NK-92 (cell line): ENCODE measurements around the gene INSRR.

Source experiments
- DNase-seq: peaks from one replicate; lab custom pipeline; 2025; ENCODE audit not compliant: unreplicated experiment; lab: John Stamatoyannopoulos, UW

Gene INSRR

GRCh38 chr1:156852418-156852874 lies 6.5 kb downstream of the INSRR start:
- DNase-seq: no peak

GRCh38 chr1:156851779-156852417 lies 7.0 kb downstream of the INSRR start:
- no peak for DNase-seq

DNA sequence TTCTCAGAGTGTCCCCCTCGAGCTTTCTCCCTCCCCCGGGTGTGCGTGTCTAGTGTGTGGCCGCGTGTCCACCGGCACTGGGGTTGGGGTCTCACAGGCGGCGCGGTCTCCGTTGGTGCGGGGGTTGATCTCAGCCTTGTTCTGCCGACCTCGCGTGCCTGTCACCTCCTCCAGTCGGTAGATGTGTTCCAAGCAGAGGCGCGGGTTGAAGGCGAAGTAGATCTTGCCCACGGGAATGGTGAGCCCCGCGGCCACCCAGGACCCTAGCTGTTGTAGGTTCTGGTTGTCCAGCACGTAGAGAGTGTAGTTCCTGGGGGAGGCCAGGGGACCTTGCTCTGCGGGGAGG lies 9.8 kb downstream of the INSRR start:
- no peak for DNase-seq

- DNase-seq: no peak
These were observed 10.3 kb downstream of the INSRR start for GRCh38 chr1:156848461-156849150.

GRCh38 chr1:156847591-156848460 lies 11.1 kb downstream of the INSRR start:
- DNase-seq: no peak

GRCh38 chr1:156846643-156847042 lies 12.3 kb downstream of the INSRR start:
- DNase-seq: no peak

- no peak for DNase-seq
These were observed 12.9 kb downstream of the INSRR start for GRCh38 chr1:156845953-156846545.

GRCh38 chr1:156845055-156845952 lies 13.6 kb downstream of the INSRR start:
- no peak for DNase-seq

DNA sequence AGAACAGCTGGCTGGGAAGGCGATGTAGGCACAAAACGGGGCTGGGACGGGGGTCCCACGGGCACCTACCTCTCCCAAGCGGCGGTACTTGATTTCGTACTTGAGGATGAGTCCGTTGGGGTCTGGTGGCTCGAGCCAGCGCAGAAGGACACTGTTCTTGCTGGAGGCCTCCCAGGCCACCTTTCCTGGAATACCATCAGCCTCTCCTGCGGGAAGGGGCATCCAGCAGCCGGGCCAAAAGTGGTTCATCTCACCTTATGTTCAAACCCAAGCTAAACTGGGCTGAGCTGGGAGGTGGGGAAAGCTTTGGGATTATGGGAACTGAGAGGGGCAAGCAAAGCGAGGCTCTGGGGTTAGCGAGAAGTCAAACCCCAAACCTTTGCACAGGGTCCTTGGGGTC lies 14.3 kb downstream of the INSRR start:
- no peak for DNase-seq

DNA sequence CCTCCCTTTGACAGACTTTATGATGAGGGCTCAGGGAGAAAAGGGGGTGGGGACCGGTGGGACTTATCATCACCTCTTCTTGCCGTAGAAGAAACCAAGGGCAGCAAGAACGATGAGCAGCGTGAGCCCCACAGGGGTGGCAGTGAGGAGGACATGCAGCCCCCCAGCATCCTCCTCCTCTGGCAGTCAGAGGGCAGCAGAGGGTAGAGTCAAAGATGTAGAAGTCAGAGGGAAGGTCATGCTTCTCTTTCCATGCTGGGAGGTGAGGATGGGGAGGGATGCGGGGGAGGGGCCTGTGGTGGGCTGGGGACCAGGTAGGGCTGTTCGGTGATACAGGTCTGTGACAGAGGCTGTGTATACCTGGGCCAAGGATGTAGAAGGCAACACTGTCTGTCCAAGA lies 14.8 kb downstream of the INSRR start:
- no peak for DNase-seq

DNA sequence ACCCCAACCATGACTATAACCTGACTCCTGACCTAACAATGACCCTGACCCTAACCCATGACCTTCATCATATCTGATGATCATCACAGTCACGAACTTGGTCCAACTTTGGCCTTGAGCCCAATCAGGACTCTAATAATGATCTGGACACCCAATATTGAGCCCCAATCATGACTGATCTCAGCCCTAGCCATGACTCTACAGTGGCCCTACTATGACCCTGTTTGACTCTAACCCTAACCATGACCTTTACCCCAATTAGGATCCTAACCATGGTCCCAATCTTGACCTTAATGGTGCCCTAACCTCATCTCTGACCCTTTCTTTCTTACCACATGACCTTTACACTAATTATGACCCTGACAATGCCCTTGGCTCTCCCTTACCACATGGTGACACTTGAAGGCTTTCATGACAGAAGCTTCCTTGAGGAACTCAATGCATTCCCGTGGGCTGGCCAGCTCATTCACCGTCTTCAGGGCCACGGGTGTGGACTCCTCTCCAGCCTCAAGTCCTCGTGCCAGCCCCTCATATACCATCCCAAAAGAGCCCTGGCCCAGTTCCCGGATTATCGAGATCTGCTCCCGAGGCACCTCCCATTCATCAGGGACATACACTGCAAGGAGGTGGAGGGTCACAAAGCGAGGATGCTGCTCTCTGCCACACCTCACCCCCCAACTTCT lies 16.2 kb downstream of the INSRR start:
- no peak for DNase-seq

GRCh38 chr1:156841295-156841855 lies 17.5 kb downstream of the INSRR start:
- DNase-seq: no peak

DNA sequence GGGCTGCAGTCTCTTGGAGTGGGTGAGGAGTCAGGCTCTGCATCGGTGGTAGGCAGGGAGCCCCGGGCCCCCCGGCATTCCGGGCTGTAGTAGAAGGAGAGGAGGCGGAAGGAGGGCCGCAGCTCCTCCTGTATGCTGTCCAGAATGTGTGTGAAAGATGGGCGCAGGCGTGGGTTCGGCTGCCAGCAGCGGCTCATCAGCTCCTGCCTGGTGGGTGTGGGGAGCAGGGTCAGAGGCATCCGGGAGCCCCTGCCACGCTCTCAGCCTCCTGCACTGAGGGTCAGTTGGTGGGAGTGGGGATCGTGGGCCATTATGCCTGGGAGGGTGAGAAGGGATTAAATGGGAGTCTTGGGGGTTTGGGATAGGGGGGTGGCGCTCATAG lies 18.0 kb downstream of the INSRR start:
- DNase-seq: no peak

DNA sequence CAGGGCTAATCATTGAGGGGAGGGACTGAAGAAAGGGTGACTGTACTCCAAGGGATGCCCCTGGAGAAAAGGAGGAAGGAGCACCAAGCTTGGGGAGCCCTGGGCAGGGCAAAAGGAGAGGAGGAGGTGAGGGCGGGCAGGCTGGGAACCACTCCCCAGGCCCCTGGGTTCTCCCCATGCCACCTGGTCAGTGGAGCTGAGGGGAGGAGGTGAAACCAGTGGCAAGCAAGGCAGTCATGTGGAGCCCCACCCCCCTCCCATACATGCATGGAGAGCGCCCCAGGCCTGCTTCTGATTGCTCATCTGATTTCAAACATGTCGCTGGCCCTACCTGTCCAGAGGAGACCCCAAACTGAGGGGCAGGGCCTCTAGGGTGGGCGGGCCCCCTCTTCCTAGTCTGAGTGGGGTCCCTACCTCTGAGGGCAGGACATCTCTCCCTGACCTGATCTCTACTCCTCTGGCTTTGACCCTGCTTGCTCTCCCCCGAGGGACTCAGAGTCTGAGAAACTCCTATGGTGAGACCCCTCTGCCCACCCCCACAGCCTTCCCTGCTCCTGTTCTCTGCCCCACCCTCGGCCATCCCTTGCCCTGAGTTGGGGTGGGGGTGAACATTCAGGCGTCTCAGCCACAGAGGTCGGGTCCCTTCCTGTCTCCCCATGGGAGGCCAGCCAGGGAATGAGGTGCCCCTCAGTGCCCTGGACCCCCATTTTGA lies 18.6 kb downstream of the INSRR start:
- no peak for DNase-seq

GRCh38 chr1:156839426-156840109 lies 19.3 kb downstream of the INSRR start:
- DNase-seq: no peak

- no peak for DNase-seq
These were observed 19.9 kb downstream of the INSRR start for GRCh38 chr1:156838972-156839371.

- no peak for DNase-seq
These were observed 22.0 kb downstream of the INSRR start for GRCh38 chr1:156836892-156837291.

GRCh38 chr1:156836041-156836654 lies 22.8 kb downstream of the INSRR start:
- DNase-seq: no peak
